Sigmoid colon (tissue), 4 donors: ENCODE data around the gene DNASE1L3.

Experiments
- CTCF ChIP-seq, 4 experiments: fragments of 450-650 bp in 3 of 4; fragments of 200-600 bp in 1 of 4; IDR thresholded peaks; one replicate each; pipeline ENCODE4 v1.5.1; 2016 to 2019; ENCODE audit warnings: antibody characterized with exemption in 4 of 4, mild to moderate bottlenecking in 3 of 4, moderate library complexity in 2 of 4
- POLR2A ChIP-seq, 2 donors: fragments of 450-650 bp; IDR thresholded peaks; one replicate each; pipeline ENCODE4 v1.6.1; 2016; ENCODE audit warnings: antibody characterized with exemption in 2 of 2, mild to moderate bottlenecking in 2 of 2, moderate library complexity in 2 of 2
- POLR2AphosphoS5 ChIP-seq, 4 donors: sonication (generic); formaldehyde crosslinking; IDR thresholded peaks; one replicate each; pipeline ENCODE4 v1.6.1; 2017; ENCODE audit warnings: antibody characterized with exemption in 4 of 4

- no peak for TF ChIP-seq POLR2A (IDR thresholded peaks at IDR 0.05)
- no peak for TF ChIP-seq CTCF (IDR thresholded peaks at IDR 0.05)
- TF ChIP-seq POLR2AphosphoS5 (IDR thresholded peaks at IDR 0.05): no peak
These were observed 60.5 kb downstream of the DNASE1L3 start for GRCh38 chr3:58150130-58150809.
